ENCODE measurements around the gene GPR68. TPM values are rescaled to one million over a fixed set of nuclear protein-coding genes. Genes with fewer than 3 reads are reported as not detected.

Gene GPR68
- total RNA-seq, 2 donors from 2014 or later, result 1.8 to 2.0 TPM

DNA sequence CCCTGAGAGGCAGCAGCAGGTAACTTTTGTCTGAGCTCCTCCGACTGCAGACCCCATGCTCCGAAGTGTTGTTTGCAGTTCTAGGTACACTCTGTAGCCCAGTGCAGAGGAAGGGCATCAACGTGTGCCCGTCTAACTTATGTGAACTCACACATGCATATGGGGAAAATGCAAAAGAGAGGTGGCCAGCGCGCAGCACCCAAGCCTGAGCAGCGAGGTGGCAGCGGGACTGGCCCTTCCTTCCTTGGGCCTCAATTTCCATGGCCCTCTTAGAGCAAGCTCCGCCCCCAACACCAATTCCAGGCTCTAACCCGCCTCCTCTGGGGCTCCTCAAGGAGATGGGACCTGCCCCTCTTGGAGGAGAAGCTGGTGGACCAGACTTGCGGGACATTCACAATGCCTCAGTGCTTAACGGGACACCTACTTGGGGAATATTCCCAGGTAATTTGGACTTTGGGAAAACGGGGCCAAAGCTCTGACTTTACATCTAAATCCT is 27.7 kb downstream of the GPR68 start:
- H3K27me3 ChIP-seq (replicated peaks; ENCODE audit: insufficient read depth), result no peaks in the 10 kb centered on the region
- H3K4me1 ChIP-seq (ENCODE audit: control insufficient read depth in 1 of 2, low read depth in 2 of 2), result no peaks in the 10 kb centered on the region
- no peak for ATAC-seq (ENCODE audit: insufficient number of reproducible peaks, low FRiP score, low read depth)
- no peak overlapping the region for H3K27ac ChIP-seq
- H3K9me3 ChIP-seq, result no peaks in the 10 kb centered on the region
- H3K36me3 ChIP-seq, result peaks cover 13% of the 10 kb centered on the region
- H3K4me3 ChIP-seq, result no peak overlapping the region
- DNase-seq (ENCODE audit: low spot score), result no peak
- no peak for TF ChIP-seq CTCF (IDR thresholded peaks at IDR 0.05)

DNA sequence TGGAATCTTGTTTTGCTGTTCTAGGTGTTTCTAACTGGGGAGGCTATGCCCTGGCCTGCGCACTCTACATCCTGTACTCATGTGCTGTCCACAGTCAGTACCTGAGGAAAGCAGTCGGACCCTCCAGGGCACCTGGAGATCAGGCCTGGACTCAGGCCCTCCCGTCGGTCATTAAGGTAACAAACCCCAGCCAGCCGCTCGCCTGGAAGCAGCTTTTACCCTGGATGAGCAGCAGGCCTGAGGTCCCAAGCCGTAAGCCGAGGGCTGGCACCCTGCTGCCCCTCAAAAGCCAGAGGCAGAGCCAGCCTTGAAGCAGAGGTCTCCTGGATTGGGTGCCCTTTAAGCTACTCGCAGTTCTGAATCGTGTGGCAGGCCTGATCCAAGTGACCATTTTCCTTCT is 29.1 kb downstream of the GPR68 start:
- H3K27me3 ChIP-seq (replicated peaks; ENCODE audit: insufficient read depth), result no peaks in the 10 kb centered on the region
- no peaks in the 10 kb centered on the region for H3K9me3 ChIP-seq
- ATAC-seq (ENCODE audit: insufficient number of reproducible peaks, low FRiP score, low read depth) (no peak), DNase-seq (ENCODE audit: low spot score) (no peak)
- TF ChIP-seq CTCF (IDR thresholded peaks at IDR 0.05), result no peak
- peaks cover 13% of the 10 kb centered on the region for H3K36me3 ChIP-seq
- H3K4me3 ChIP-seq, result no peak overlapping the region
- no peaks in the 10 kb centered on the region for H3K4me1 ChIP-seq (ENCODE audit: control insufficient read depth in 1 of 2, low read depth in 2 of 2)
- no peak overlapping the region for H3K27ac ChIP-seq

DNA sequence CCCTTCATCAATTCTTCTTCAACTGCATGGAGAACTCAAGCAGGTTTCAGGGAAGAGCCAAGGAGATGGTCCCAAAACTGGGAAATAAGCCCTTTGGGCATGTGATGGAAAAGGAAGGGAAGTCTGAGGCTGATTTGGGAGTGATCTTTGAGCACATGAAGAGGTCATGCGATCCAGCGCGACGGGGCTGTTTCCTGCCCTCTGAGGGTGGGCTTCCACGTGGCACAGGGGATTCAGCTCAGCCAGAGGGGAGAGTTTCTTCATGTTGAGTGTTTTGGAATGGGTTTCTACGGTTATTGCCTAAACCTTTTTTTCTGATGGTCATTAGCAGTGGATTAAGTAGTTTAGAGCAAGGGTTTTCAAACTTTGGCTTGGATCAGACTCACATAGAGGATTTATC is 30.2 kb downstream of the GPR68 start:
- TF ChIP-seq CTCF (IDR thresholded peaks at IDR 0.05), result no peak
- DNase-seq (ENCODE audit: low spot score) (no peak), ATAC-seq (ENCODE audit: insufficient number of reproducible peaks, low FRiP score, low read depth) (no peak)
- Histone ChIP-seq H3K9me3 (no peaks in the 10 kb centered on the region), H3K4me3 (no peak overlapping the region), H3K27ac (no peak overlapping the region), H3K27me3 (replicated peaks; ENCODE audit: insufficient read depth) (no peaks in the 10 kb centered on the region), H3K4me1 (ENCODE audit: control insufficient read depth in 1 of 2, low read depth in 2 of 2) (no peaks in the 10 kb centered on the region), H3K36me3 (peaks cover 15% of the 10 kb centered on the region)

DNA sequence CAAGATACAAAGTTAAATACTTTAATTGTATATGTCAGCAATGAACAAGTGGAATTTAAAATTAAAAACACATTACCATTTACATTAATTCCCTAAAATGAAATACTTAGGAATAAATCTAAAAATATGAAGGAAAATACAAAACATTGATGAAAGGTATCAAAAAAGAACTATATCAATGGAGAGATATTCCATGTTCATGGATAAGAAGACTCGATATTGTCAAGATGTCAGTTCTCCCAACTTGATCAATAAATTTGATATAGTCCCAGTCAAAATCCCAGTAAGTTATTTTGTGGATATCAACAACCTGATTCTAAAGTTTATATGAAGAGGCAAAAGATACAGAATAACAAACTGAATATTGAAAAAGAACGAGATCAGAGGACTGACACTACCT is 33.5 kb downstream of the GPR68 start:
- Histone ChIP-seq H3K9me3 (no peaks in the 10 kb centered on the region), H3K4me3 (no peak overlapping the region)

DNA sequence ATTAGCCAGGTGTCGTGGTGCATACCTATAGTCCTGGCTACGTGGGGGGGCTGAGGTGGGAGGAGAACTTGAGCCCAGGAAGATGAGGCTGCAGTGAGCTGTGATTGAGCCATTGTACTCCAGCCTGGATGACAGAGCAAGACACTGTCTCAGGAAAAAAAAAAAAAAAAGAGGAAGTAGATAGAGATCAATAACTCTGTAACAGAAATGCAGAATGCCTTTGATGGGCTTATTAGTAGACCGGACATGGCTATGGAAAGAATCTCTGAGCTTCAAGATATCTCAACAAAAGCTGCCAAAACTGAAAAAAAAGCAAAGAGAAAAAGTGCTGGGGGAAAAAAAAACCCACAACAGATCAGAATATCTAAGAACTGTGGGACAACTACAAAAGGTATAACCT is 37.5 kb downstream of the GPR68 start:
- Histone ChIP-seq H3K4me1 (ENCODE audit: control insufficient read depth in 1 of 2, low read depth in 2 of 2) (no peaks in the 10 kb centered on the region), H3K36me3 (peaks cover 44% of the 10 kb centered on the region), H3K27me3 (replicated peaks; ENCODE audit: insufficient read depth) (no peaks in the 10 kb centered on the region), H3K9me3 (no peaks in the 10 kb centered on the region), H3K27ac (no peak overlapping the region), H3K4me3 (no peak overlapping the region)
- no peak for TF ChIP-seq CTCF (IDR thresholded peaks at IDR 0.05)
- DNase-seq (ENCODE audit: low spot score) (no peak), ATAC-seq (ENCODE audit: insufficient number of reproducible peaks, low FRiP score, low read depth) (no peak)

More for the DNA sequence above, 33.5 kb downstream of the GPR68 start:
- Histone ChIP-seq H3K27me3 (replicated peaks; ENCODE audit: insufficient read depth) (no peaks in the 10 kb centered on the region), H3K27ac (no peak overlapping the region), H3K4me1 (ENCODE audit: control insufficient read depth in 1 of 2, low read depth in 2 of 2) (no peaks in the 10 kb centered on the region), H3K36me3 (peaks cover 24% of the 10 kb centered on the region)
- DNase-seq (ENCODE audit: low spot score) (no peak), ATAC-seq (ENCODE audit: insufficient number of reproducible peaks, low FRiP score, low read depth) (no peak)
- no peak for TF ChIP-seq CTCF (IDR thresholded peaks at IDR 0.05)

Data from thoracic aorta (tissue), 2 donors.